SW 1271 (cell line): Measurements from ENCODE around the gene KRT8.

Experiments
- DNase-seq, 2 experiments: peaks; one replicate each; lab custom pipeline; 2025; lab: John Stamatoyannopoulos, UW

The KRT8 gene

DNA sequence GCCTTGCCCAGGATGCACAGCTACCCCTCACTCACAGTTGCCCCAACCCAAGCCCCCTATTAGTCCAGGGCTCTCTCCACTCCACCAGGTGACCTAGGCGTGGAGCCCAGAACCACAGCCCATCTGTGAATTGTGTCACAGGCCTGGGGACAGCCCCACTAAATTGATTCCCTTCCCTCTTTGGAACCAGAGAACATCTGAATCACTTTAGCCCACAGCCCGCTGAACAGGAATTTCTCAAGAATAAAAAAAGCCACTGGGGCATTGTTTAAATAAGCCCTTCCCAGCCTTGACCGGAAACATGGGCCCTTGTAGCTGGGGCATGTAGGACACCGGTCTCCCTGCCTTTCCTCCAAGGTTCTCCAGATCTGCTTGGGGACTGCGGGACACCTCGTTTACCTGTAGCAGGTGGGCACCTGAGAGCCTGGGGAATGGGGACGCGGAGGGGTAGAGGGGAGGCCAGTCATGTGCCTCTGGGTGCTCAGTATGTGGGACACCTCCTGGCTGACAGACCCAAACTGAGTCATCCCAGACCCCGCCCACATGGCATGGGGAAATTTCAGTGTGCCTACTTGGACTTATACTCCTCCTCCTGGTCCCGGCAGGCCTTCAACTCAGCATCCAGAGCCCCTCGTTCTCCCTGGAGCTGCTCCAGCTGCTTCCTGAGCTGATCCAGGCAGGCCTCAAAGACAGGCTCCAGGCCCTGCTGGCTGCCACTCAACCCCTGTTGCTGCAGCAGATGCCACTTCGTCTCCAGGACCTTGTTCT lies 57.4 kb downstream of the KRT8 start:
- DNase-seq: no peak
